ENCODE measurements around the gene RPS6KB1.
"Not testable (repeated sequence)": the region's sequence is repeated elsewhere in the genome, so short reads cannot be mapped to it uniquely, and the experiment has no call there.

RPS6KB1 gene

GRCh38 chr17:59859444-59860025 lies 33.4 kb upstream of the RPS6KB1 start:
- peak; percentile 58 for TF ChIP-seq CTCF (IDR thresholded peaks at IDR 0.05; ENCODE audit: control insufficient read depth, extremely low read depth, insufficient read depth)
- H3K4me3 ChIP-seq (ENCODE audit: low read depth, low read length) = no peak overlapping the region
- no peak for DNase-seq (ENCODE audit: low read depth)

GRCh38 chr17:59863616-59864015 lies 29.3 kb upstream of the RPS6KB1 start:
- no peak for TF ChIP-seq CTCF (IDR thresholded peaks at IDR 0.05; ENCODE audit: control insufficient read depth, extremely low read depth, insufficient read depth)
- no peak for DNase-seq (ENCODE audit: low read depth)
- no peak overlapping the region for H3K4me3 ChIP-seq (ENCODE audit: low read depth, low read length)

- no peak overlapping the region for H3K4me3 ChIP-seq (ENCODE audit: low read depth, low read length)
- no peak for TF ChIP-seq CTCF (IDR thresholded peaks at IDR 0.05; ENCODE audit: control insufficient read depth, extremely low read depth, insufficient read depth)
- DNase-seq (ENCODE audit: low read depth) = no peak
These were observed 23.0 kb upstream of the RPS6KB1 start for GRCh38 chr17:59869941-59870218.

GRCh38 chr17:59870482-59870881 lies 22.4 kb upstream of the RPS6KB1 start:
- peak; percentile 74 for DNase-seq (ENCODE audit: low read depth)
- no peak for TF ChIP-seq CTCF (IDR thresholded peaks at IDR 0.05; ENCODE audit: control insufficient read depth, extremely low read depth, insufficient read depth)
- H3K4me3 ChIP-seq (ENCODE audit: low read depth, low read length) = no peak overlapping the region

GRCh38 chr17:59872351-59872750 lies 20.6 kb upstream of the RPS6KB1 start:
- no peak for TF ChIP-seq CTCF (IDR thresholded peaks at IDR 0.05; ENCODE audit: control insufficient read depth, extremely low read depth, insufficient read depth)
- DNase-seq (ENCODE audit: low read depth) = no peak
- no peak overlapping the region for H3K4me3 ChIP-seq (ENCODE audit: low read depth, low read length)

GRCh38 chr17:59873414-59873813 lies 19.5 kb upstream of the RPS6KB1 start:
- not testable (repeated sequence) for DNase-seq (ENCODE audit: low read depth); H3K4me3 ChIP-seq (ENCODE audit: low read depth, low read length)

GRCh38 chr17:59874376-59874775 lies 18.5 kb upstream of the RPS6KB1 start:
- DNase-seq (ENCODE audit: low read depth) = no peak
- H3K4me3 ChIP-seq (ENCODE audit: low read depth, low read length) = no peak overlapping the region
- TF ChIP-seq CTCF (IDR thresholded peaks at IDR 0.05; ENCODE audit: control insufficient read depth, extremely low read depth, insufficient read depth) = no peak
